ENCODE results near the gene NOC3L.
A peak's percentile ranks its signal among the peaks of the same experiment; 100 is the strongest.

NOC3L gene

GRCh38 chr10:94402204-94402842 is 39.6 kb upstream of the NOC3L start, which contains the start of gene TBC1D12 (continued):
- no peak for TF ChIP-seq ZNF362 (tag by site-specific recombination; IDR thresholded peaks at IDR 0.05)
- TF ChIP-seq ZNF350 (tag by site-specific recombination; IDR thresholded peaks at IDR 0.05) = no peak
- no peak for TF ChIP-seq ZNF214 (tag by site-specific recombination; IDR thresholded peaks at IDR 0.05; ENCODE audit: borderline replicate concordance)
- TF ChIP-seq ZNF266 (tag by site-specific recombination; IDR thresholded peaks at IDR 0.05; ENCODE audit: low read depth) = no peak
- no peak for TF ChIP-seq ZNF548 (tag by site-specific recombination; IDR thresholded peaks at IDR 0.05)
- TF ChIP-seq ZFP41 (tag by site-specific recombination; IDR thresholded peaks at IDR 0.05; ENCODE audit: borderline replicate concordance) = no peak
- no peak for TF ChIP-seq ATF2 (tag by site-specific recombination; IDR thresholded peaks at IDR 0.05; ENCODE audit: low read depth)
- no peak for TF ChIP-seq ZBTB21 (tag by site-specific recombination; IDR thresholded peaks at IDR 0.05)
- TF ChIP-seq ZNF24 (tag by site-specific recombination; IDR thresholded peaks at IDR 0.05) = 0 out of 2 replicates have a peak, but pooled peaks have one; percentile 55
- TF ChIP-seq KLF8 (tag by site-specific recombination; IDR thresholded peaks at IDR 0.05) = peak; percentile 86
- no peak for TF ChIP-seq ZNF571 (tag by site-specific recombination; IDR thresholded peaks at IDR 0.05)
- TF ChIP-seq ZNF701 (tag by site-specific recombination; IDR thresholded peaks at IDR 0.05) = no peak
- TF ChIP-seq BCL11B (tag by site-specific recombination; IDR thresholded peaks at IDR 0.05; ENCODE audit: low read depth) = no peak; the same call in 1 of the 2 replicates
- peak; percentile 69; the same call in 1 of the 2 replicates for TF ChIP-seq BCL11A (tag by site-specific recombination; IDR thresholded peaks at IDR 0.05; ENCODE audit: low read depth)
- peak; percentile 75 for TF ChIP-seq ZBTB7A (tag by site-specific recombination; IDR thresholded peaks at IDR 0.05; ENCODE audit: low read depth)
- TF ChIP-seq ZNF121 (tag by site-specific recombination; IDR thresholded peaks at IDR 0.05) = 0 out of 2 replicates have a peak, but pooled peaks have one; percentile 64
- TF ChIP-seq ZNF707 (tag by site-specific recombination; IDR thresholded peaks at IDR 0.05) = no peak
- TF ChIP-seq ZNF155 (tag by site-specific recombination; IDR thresholded peaks at IDR 0.05) = no peak
- peak; percentile 17; the same call in 1 of the 2 replicates for TF ChIP-seq ZSCAN30 (tag by site-specific recombination; IDR thresholded peaks at IDR 0.05)
- TF ChIP-seq ZNF202 (tag by site-specific recombination; IDR thresholded peaks at IDR 0.05; ENCODE audit: borderline replicate concordance) = no peak
- no peak for TF ChIP-seq FEZF1 (tag by site-specific recombination; IDR thresholded peaks at IDR 0.05)
- peak; percentile 69 for TF ChIP-seq KLF9 (tag by site-specific recombination; IDR thresholded peaks at IDR 0.05; ENCODE audit: low read depth)
- peak; percentile 89 for TF ChIP-seq ZEB2 (tag by site-specific recombination; IDR thresholded peaks at IDR 0.05)
- TF ChIP-seq ZNF324 (tag by site-specific recombination; IDR thresholded peaks at IDR 0.05) = peak; percentile 43; the same call in 1 of the 2 replicates
- peak; percentile 78; the same call in 1 of the 2 replicates for TF ChIP-seq PBX3 (CRISPR knock-in tag; IDR thresholded peaks at IDR 0.05)
- TF ChIP-seq ZNF174 (tag by site-specific recombination; IDR thresholded peaks at IDR 0.05) = no peak
- TF ChIP-seq EGR2 (tag by site-specific recombination; IDR thresholded peaks at IDR 0.05; ENCODE audit: low read depth) = peak; percentile 93
- no peak for TF ChIP-seq SCRT2 (tag by site-specific recombination; IDR thresholded peaks at IDR 0.05)
- TF ChIP-seq ZSCAN4 (tag by site-specific recombination; IDR thresholded peaks at IDR 0.05) = no peak
- no peak for TF ChIP-seq ZNF791 (tag by site-specific recombination; IDR thresholded peaks at IDR 0.05)
- no peak for TF ChIP-seq ZNF560 (tag by site-specific recombination; IDR thresholded peaks at IDR 0.05; ENCODE audit: borderline replicate concordance)
- TF ChIP-seq ZNF658 (tag by site-specific recombination; IDR thresholded peaks at IDR 0.05) = no peak
- no peak for TF ChIP-seq HOXD13 (CRISPR knock-in tag; IDR thresholded peaks at IDR 0.05; ENCODE audit: borderline replicate concordance)
- no peak for TF ChIP-seq GFI1B (tag by site-specific recombination; IDR thresholded peaks at IDR 0.05)
- TF ChIP-seq ZFP69B (tag by site-specific recombination; IDR thresholded peaks at IDR 0.05) = peak; percentile 61; the same call in 1 of the 2 replicates
- TF ChIP-seq ZNF830 (tag by site-specific recombination; IDR thresholded peaks at IDR 0.05; ENCODE audit: low read depth) = no peak
- TF ChIP-seq ZFP3 (tag by site-specific recombination; IDR thresholded peaks at IDR 0.05; ENCODE audit: low read depth) = no peak
- no peak for TF ChIP-seq ZNF624 (tag by site-specific recombination; IDR thresholded peaks at IDR 0.05)
- TF ChIP-seq KLF16 (tag by site-specific recombination; IDR thresholded peaks at IDR 0.05) = peak; percentile 51; the same call in 1 of the 2 replicates

Data from HEK293 (cell line).